Activated CD8-positive, alpha-beta T cell treated with anti-CD3 and anti-CD28 coated beads, Interleukin-2, amount 10 ng/mL, durations not matched to agents 7 days and 5 days (primary cell): Measurements from ENCODE around the gene TDRD9. TPM values are rescaled to one million over a fixed set of nuclear protein-coding genes. Genes with fewer than 3 reads are reported as not detected.

Experiments
- ATAC-seq: fragments of 150-1000 bp; cut with Tn5 transposase; one replicate; pipeline ENCODE4 v1.10.0; 2021; ENCODE audit warnings: moderate library complexity
- CTCF ChIA-PET: fragments of 350-600 bp; sonication (Branson Sonifier 250); formaldehyde crosslinking; loops from one replicate; lab custom pipeline; 2021; ENCODE audit warnings: antibody characterized with exemption; lab: Charles Lee
- POLR2A ChIA-PET: fragments of 350-600 bp; sonication (Branson Sonifier 250); formaldehyde crosslinking; loops from one replicate; lab custom pipeline; 2021; ENCODE audit warnings: antibody characterized with exemption; lab: Charles Lee
- DNase-seq: peaks from one replicate; pipeline ENCODE4 v3.0.0-alpha.2; 2020
- H3K27ac Mint-ChIP-seq: one replicate; pipeline ENCODE4 v1.8.0; 2021; ENCODE audit warnings: mild to moderate bottlenecking, mixed read lengths
- H3K27me3 Mint-ChIP-seq: one replicate; pipeline ENCODE4 v1.8.0; 2021; ENCODE audit warnings: low read depth, mixed read lengths
- H3K36me3 Mint-ChIP-seq: one replicate; pipeline ENCODE4 v1.8.0; 2021; ENCODE audit warnings: low read depth, mixed read lengths
- H3K4me1 Mint-ChIP-seq: one replicate; pipeline ENCODE4 v1.8.0; 2021; ENCODE audit warnings: low read depth, mixed read lengths
- H3K4me3 Mint-ChIP-seq: one replicate; pipeline ENCODE4 v1.8.0; 2021; ENCODE audit warnings: mild to moderate bottlenecking, mixed read lengths
- H3K9me3 Mint-ChIP-seq: one replicate; pipeline ENCODE4 v1.8.0; 2022; ENCODE audit warnings: mixed read lengths; ENCODE audit not compliant: insufficient read depth
- total RNA-seq, 2 experiments: library from RNA; stranded (reverse); gene quantifications; one replicate each; pipeline ENCODE4 v1.2.3, GENCODE V29; 2021

The TDRD9 gene
- total RNA-seq, 2 experiments from 2014 or later: 1.3 to 2.7 TPM

DNA sequence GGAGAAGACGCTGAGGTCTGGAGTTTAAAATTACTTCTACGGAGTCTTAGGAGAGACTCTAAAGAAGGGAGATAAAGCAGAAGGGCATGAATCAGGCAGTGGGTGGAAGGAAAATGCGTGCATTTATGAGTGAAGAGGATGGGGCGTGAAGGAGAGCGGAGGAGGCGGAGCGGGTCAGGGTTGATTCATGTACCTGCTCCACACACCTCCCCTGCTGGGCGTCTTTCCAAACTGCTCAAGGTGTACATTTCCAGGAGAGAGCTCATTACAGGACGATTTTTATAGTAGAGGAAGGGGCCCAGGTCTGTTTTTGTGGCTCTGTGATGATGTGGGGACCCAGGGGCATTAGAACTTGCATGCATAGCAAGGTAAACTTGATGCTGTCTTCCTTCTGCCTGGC, 92.2 kb downstream of the TDRD9 start:
- ATAC-seq (no peak), DNase-seq (no peak)
- Mint-ChIP-seq H3K4me1 (no peaks in the 10 kb centered on the region), H3K4me3 (no peak overlapping the region), H3K27me3 (peaks cover 19% of the 10 kb centered on the region), H3K36me3 (no peaks in the 10 kb centered on the region), H3K27ac (no peak overlapping the region), H3K9me3 (no peaks in the 10 kb centered on the region)
- ChIA-PET CTCF (no interaction called here), POLR2A (no interaction called here)

DNA sequence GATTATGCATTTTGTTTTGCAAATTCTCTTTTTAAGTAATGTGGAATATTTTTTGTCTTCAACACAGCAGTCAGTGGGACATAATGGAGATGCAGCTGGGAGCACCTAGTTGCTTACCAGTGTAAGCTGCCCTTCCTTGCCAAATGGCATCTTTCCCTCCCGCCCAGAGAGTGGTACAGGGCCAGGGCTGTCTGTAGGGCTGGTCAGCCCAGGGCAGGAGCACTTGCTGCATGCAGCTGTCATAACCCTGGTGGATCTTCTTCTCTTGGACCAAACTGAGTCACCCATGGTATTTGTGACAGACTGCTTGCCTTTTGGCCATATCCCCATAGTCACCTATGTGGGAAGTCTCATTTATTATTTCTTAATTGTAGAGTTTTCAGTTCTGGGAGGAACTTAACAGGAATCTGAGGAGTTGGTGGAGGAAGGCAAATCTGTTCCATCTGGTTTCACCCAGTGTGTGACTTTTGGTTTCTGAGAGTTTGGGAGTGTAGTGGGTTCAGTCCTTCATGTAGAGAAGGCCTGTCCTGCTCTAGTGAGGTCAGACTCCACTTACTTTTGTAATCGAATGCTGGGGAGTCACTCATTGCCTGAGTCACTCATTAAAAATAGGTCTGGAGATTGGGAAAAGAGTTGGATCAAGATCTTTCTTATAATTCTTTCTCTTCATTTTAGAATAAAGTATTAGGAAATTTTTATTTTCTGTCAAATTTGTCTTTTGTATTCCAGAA, 95.2 kb downstream of the TDRD9 start:
- POLR2A ChIA-PET: no interaction called here
- no peak overlapping the region for H3K27ac Mint-ChIP-seq
- CTCF ChIA-PET: no interaction called here
- H3K27me3 Mint-ChIP-seq: peaks cover 24% of the 10 kb centered on the region
- no peak overlapping the region for H3K4me3 Mint-ChIP-seq
- no peak for DNase-seq
- no peak for ATAC-seq
- no peaks in the 10 kb centered on the region for H3K9me3 Mint-ChIP-seq
- H3K4me1 Mint-ChIP-seq: no peaks in the 10 kb centered on the region
- H3K36me3 Mint-ChIP-seq: no peaks in the 10 kb centered on the region

GRCh38 chr14:104025534-104025933, 97.3 kb downstream of the TDRD9 start:
- no peak for ATAC-seq
- H3K27me3 Mint-ChIP-seq: peaks cover 30% of the 10 kb centered on the region
- H3K4me1 Mint-ChIP-seq: no peaks in the 10 kb centered on the region

DNA sequence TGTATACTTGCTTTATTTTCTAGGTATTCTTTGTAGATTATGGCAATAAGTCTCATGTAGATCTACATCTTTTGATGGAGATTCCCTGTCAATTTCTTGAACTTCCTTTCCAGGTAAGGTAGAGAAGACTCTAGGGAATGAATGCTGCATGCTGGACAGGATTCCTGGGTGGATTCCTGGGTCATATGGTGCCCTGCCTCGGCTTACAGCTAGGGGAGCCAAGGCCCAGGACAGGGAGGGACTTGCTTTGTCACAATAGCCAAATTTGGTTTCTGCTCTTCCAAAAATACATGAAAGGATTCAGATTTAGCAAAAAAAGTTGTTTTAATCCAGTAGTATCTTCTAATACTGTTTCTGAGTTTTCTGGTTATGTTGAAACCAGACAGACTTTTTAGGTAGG, 97.8 kb downstream of the TDRD9 start:
- no peak overlapping the region for H3K4me3 Mint-ChIP-seq
- CTCF ChIA-PET: no interaction called here
- H3K4me1 Mint-ChIP-seq: no peaks in the 10 kb centered on the region
- ATAC-seq (no peak), DNase-seq (no peak)
- no peaks in the 10 kb centered on the region for H3K9me3 Mint-ChIP-seq
- POLR2A ChIA-PET: interaction anchor here (0.6 kb wide), 1 partner anchor 449 kb away, joined by 3 read pairs; no protein-coding TSS in a partner anchor
- no peak overlapping the region for H3K27ac Mint-ChIP-seq
- no peaks in the 10 kb centered on the region for H3K36me3 Mint-ChIP-seq
- peaks cover 31% of the 10 kb centered on the region for H3K27me3 Mint-ChIP-seq

More at GRCh38 chr14:104025534-104025933, 97.3 kb downstream of the TDRD9 start:
- H3K4me3 Mint-ChIP-seq: no peak overlapping the region
- CTCF ChIA-PET: no interaction called here
- no peak for DNase-seq
- no peak overlapping the region for H3K27ac Mint-ChIP-seq
- POLR2A ChIA-PET: interaction anchor here (0.6 kb wide), 1 partner anchor 449 kb away, joined by 3 read pairs; no protein-coding TSS in a partner anchor
- no peaks in the 10 kb centered on the region for H3K36me3 Mint-ChIP-seq
- H3K9me3 Mint-ChIP-seq: no peaks in the 10 kb centered on the region

- ChIA-PET POLR2A (no interaction called here), CTCF (no interaction called here)
- Mint-ChIP-seq H3K4me3 (no peak overlapping the region), H3K36me3 (no peaks in the 10 kb centered on the region), H3K9me3 (no peaks in the 10 kb centered on the region), H3K27ac (no peak overlapping the region), H3K27me3 (peaks cover 22% of the 10 kb centered on the region), H3K4me1 (no peaks in the 10 kb centered on the region)
- no peak for ATAC-seq
- no peak for DNase-seq
Observed at GRCh38 chr14:104030958-104031357, 102.7 kb downstream of the TDRD9 start.

DNA sequence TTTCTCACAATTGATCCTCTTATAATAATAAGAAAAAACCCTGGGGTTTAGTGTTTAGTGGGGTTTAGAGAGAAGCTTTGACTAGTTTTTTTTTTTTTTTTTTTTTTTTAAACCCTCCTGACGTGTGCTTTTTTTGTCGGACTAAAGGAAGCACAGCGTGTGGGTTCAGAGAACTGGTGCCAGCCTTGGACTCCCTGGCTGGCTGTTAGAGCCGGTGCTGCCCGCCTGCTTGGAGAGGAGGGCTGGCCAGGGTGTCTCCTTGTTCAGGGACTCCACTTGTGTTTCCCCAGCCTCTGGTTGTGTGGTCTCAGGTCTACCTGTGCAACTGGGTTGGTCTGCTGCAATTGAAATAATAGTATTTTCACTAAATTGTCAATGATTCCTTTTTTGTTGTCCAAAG, 103.1 kb downstream of the TDRD9 start:
- Mint-ChIP-seq H3K36me3 (no peaks in the 10 kb centered on the region), H3K27me3 (peaks cover 22% of the 10 kb centered on the region), H3K4me1 (no peaks in the 10 kb centered on the region), H3K4me3 (no peak overlapping the region), H3K27ac (no peak overlapping the region), H3K9me3 (no peaks in the 10 kb centered on the region)
- no peak for ATAC-seq
- ChIA-PET CTCF (no interaction called here), POLR2A (no interaction called here)
- no peak for DNase-seq

DNA sequence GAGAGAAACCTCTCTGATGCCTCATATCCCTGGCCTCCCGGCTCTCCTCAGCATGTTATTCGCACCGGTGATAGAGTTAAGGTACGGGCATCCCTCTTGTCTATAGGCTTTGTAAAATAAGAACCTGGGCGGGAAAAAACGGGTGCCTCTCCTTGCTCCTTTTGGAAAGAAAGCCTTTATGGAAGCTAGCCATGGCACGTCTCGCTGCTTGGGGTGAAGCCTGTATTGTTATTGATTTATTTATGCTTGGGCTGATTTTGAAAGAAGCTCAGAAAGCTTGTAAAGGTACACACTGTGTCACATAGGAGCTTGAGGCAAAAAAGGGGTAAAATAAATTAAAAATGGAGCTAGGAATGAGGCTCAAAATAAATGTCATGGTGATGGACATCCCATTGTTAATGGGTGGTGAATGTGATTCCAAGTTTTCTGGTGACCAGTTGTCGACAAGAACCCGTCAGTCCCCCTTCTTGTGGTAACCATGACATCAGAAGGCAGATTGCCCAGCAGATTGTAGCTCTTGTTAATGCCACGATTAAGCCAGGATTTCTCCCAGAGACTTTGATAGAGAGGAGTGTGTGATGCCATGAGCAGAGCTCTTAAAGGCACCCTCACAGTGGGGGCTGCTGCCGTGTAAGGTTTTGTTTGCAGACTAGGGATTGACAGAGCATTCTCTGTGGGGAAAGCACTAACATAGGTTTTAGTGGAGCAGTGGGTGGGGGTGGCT, 106.9 kb downstream of the TDRD9 start:
- H3K27ac Mint-ChIP-seq: no peak overlapping the region
- ATAC-seq (no peak), DNase-seq (no peak)
- CTCF ChIA-PET: interaction anchor here (0.7 kb wide), 1 partner anchor 43 kb away, joined by 3 read pairs; no protein-coding TSS in a partner anchor
- no peaks in the 10 kb centered on the region for H3K9me3 Mint-ChIP-seq
- POLR2A ChIA-PET: interaction anchor here (0.7 kb wide), 1 partner anchor 53 kb away, joined by 7 read pairs; no protein-coding TSS in a partner anchor
- peaks cover 3% of the 10 kb centered on the region for H3K27me3 Mint-ChIP-seq
- no peaks in the 10 kb centered on the region for H3K36me3 Mint-ChIP-seq
- H3K4me3 Mint-ChIP-seq: no peak overlapping the region
- no peaks in the 10 kb centered on the region for H3K4me1 Mint-ChIP-seq

DNA sequence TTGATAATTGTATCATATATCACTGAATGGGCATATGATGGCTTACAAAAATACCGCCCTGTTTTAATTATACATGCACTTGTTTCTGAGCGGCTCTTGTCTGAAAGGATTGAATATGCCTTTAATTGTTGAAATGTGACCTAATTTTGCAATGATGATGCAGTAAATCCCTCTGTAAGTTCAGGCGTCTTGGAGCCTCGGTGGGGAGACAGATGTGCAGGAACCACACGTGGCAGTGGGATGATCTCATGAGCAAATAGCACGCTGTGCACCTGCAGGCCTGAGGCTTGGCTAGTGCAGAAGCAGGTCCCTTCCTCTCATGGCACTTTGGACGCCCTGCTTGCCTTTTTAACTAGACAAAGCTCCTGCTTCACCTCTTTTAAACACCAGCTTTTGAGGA, 108.0 kb downstream of the TDRD9 start:
- POLR2A ChIA-PET: no interaction called here
- Mint-ChIP-seq H3K27ac (no peak overlapping the region), H3K4me1 (no peaks in the 10 kb centered on the region), H3K36me3 (no peaks in the 10 kb centered on the region), H3K9me3 (no peaks in the 10 kb centered on the region), H3K4me3 (no peak overlapping the region), H3K27me3 (no peaks in the 10 kb centered on the region)
- ATAC-seq (no peak), DNase-seq (no peak)
- CTCF ChIA-PET: no interaction called here

DNA sequence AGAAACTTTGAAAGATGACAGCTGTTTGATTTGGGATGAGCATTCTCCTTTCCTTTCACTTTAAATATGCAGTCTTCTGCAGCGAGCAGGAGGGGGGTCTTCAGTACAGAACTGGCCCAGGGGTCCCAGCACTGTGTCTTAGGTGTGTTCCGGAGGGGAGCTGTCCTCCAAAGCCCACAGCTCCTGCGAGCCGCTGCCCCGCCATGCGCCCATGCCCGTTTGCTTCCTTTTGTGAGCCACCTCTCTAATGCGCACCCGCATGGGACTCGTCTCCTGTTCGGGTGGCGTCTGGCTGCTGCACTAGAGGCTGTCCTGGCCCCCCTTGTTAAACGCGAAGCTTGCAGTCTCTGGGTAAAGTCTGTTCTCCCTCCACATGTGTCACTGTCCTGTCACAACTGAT, 108.8 kb downstream of the TDRD9 start:
- Mint-ChIP-seq H3K27me3 (no peaks in the 10 kb centered on the region), H3K4me3 (no peak overlapping the region), H3K9me3 (no peaks in the 10 kb centered on the region), H3K36me3 (no peaks in the 10 kb centered on the region), H3K27ac (no peak overlapping the region), H3K4me1 (no peaks in the 10 kb centered on the region)
- CTCF ChIA-PET: no interaction called here
- no peak for ATAC-seq
- DNase-seq: no peak
- POLR2A ChIA-PET: no interaction called here

- no peaks in the 10 kb centered on the region for H3K9me3 Mint-ChIP-seq
- ChIA-PET CTCF (no interaction called here), POLR2A (no interaction called here)
- no peaks in the 10 kb centered on the region for H3K4me1 Mint-ChIP-seq
- ATAC-seq (no peak), DNase-seq (no peak)
- H3K36me3 Mint-ChIP-seq: no peaks in the 10 kb centered on the region
- H3K4me3 Mint-ChIP-seq: no peak overlapping the region
- H3K27ac Mint-ChIP-seq: no peak overlapping the region
- no peaks in the 10 kb centered on the region for H3K27me3 Mint-ChIP-seq
Observed at GRCh38 chr14:104037903-104038302, 109.6 kb downstream of the TDRD9 start.

DNA sequence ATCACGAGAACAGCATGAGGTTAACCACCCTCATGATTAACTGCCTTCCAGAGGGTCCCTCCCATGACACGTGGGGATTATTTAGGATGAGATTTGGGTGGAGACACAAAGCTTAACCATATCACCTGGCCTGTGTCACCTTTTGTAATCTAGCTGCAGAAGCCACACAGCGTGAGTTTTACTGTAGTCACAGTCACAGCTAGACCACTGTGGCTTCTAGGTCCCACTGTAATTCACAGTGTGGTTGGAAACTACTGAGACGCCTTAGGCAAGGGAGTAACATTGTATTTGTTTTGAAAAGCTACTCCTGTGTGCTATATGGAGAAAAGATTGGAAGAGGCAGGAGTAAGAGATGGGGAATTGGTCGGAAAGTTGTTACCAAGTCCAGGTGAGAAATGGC, 111.0 kb downstream of the TDRD9 start:
- no peak for DNase-seq
- CTCF ChIA-PET: no interaction called here

DNA sequence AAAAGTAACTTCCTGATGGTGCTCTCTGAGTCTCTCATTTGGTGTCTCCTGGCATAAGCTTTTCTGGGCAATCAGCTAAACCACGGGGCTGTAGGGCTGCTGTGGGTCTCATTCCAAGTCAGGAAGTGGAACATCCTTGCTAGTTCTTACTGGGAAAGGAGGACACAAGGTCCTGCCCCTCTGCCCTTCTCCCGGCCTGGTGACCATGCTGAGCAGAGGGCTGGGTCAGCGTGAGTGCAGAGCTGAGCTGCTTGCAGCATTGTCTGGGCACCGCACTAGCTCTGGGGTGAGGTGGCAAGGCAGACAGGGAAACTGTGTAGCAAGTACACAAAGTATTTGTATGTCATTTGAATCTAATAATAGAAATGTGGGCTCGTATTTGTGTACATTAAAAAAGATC, 112.3 kb downstream of the TDRD9 start:
- H3K27ac Mint-ChIP-seq: no peak overlapping the region
- no peaks in the 10 kb centered on the region for H3K9me3 Mint-ChIP-seq
- no peak for ATAC-seq
- no peak overlapping the region for H3K4me3 Mint-ChIP-seq
- H3K4me1 Mint-ChIP-seq: no peaks in the 10 kb centered on the region
- ChIA-PET POLR2A (no interaction called here), CTCF (no interaction called here)
- peaks cover 2% of the 10 kb centered on the region for H3K27me3 Mint-ChIP-seq
- H3K36me3 Mint-ChIP-seq: no peaks in the 10 kb centered on the region
- DNase-seq: no peak

More for the DNA sequence above, 111.0 kb downstream of the TDRD9 start:
- H3K4me1 Mint-ChIP-seq: no peaks in the 10 kb centered on the region
- H3K9me3 Mint-ChIP-seq: no peaks in the 10 kb centered on the region
- no peak overlapping the region for H3K4me3 Mint-ChIP-seq
- no peaks in the 10 kb centered on the region for H3K36me3 Mint-ChIP-seq
- POLR2A ChIA-PET: no interaction called here
- ATAC-seq: no peak
- H3K27me3 Mint-ChIP-seq: no peaks in the 10 kb centered on the region
- no peak overlapping the region for H3K27ac Mint-ChIP-seq
